Measurements from ENCODE around the gene OARD1.

Gene OARD1

GRCh38 chr6:41047745-41048732, 24.1 kb downstream of the OARD1 start:
- no peak for DNase-seq

- DNase-seq, result no peak
Measured at GRCh38 chr6:41047306-41047705, 24.9 kb downstream of the OARD1 start.

DNA sequence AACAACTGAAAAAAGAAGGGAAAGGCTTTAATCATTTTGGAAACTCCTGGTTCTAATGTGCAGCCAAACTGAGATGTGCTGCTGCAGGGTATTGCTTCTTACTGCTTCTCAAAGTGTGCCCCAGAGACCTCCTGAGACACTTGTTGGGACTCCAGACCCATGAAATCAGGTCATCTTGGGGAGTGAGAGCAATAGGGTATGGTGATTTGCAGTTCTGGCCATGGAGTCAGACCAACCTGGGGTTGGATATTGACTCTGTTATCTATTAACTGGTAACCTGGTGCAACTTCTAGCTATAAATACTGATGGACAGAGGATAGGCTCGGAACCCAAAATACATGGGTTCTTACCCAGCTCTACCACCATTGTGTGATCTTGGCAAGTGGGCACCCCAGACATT, 26.1 kb downstream of the OARD1 start:
- DNase-seq, result no peak

DNA sequence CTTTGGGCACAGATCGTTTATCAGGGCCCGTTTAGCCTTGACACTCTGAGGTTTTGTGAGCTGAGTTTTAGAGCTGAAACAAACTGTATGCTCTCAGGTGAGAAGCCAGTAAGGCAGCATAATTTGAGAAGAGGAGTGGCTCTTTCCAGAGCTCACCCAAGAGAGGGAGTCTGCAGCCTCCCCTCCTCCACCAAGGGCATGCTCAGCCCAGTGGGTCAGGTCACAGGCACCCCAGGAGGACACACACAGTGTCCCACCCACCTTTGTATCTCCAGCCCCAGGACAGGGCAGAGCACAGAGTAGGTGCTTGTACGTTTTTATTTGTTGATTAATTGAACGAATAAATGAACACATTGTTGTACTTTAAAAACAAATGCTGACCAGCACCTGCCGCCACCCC, 26.5 kb downstream of the OARD1 start:
- DNase-seq, result no peak

GRCh38 chr6:41043151-41043550, 29.0 kb downstream of the OARD1 start:
- DNase-seq, result no peak

DNA sequence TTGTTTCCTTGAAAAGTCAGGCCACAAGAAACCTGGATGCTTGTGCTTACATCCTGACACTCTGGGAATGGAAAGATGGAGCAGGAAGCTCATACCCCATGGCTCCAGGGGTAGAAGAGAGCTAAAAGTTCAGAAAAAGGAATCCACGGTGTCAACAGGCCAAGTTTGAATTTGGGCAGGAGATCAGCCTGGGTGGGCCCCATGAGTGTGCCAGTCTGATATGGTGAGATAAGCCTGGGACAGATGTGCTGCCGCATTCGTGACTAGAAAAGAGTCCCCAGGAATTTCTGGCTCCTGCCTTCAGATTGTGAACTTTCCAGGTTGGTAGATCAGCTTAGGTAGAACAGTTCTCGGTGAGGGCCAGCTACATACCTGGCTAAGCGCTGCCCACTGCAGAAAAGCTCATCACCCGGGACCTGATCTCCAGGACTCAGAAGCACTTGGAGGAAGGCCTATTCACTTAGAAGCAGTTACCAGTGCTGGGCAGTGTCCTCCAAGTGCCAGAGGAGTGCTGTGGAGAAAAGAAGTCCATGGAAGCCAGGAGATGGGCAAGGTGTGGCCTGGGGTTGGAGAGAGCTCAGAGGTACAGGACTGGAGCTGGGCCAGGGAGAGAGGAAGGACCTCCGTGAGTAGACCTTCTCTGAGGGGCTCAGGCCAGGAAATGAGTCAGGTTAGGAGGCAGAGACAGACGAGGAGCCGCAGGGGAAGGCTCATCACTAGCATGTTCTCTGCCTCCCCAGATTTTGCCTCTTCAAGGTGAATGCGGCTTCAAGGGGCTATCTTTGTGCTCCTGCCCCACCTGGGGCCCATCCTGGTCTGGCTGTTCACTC, 29.7 kb downstream of the OARD1 start, which contains the start of gene TSPO2:
Gene TSPO2 (plus strand): TSS at position 242 of the 830 bp plus-strand sequence. CDS start 519 bp downstream, at position 761.
- DNase-seq, result no peak

DNA sequence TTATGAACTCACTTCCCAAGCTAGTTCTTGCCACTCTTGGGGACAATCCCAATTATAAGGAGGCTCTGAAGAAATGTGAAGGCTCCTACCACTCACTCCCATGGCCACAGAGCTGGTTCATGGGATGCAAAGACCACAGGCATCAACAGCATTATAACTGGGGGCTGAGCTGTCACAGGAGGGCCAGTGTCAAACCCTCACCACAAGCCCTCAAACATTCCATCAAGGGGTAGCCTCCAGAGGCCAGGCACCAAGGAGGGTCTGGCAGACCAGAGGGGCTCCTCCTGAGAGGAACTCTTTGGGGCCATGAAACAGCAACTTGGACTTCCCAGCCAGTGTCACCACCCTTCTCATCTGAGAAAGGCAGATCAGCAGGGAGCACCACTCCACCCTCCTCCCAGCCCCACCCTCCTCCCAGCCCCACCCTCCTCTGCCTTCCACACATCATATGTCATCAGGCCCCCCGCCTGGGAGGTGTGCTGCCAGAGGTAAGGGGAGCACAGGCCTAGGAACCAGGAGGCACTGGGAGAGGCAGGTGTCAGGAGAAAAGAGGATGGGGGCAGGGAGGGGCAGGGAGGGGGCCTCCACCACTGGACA, 31.1 kb downstream of the OARD1 start:
- DNase-seq, result no peak

GRCh38 chr6:41040101-41040939, 31.8 kb downstream of the OARD1 start:
- no peak for DNase-seq

- DNase-seq, result peak; percentile 66
Measured at GRCh38 chr6:41039060-41039998, 32.8 kb downstream of the OARD1 start, which contains the start of gene UNC5CL. UNC5CL (minus strand) TSS chr6:41039221; CDS start chr6:41035074, 4,147 bp downstream.

DNA sequence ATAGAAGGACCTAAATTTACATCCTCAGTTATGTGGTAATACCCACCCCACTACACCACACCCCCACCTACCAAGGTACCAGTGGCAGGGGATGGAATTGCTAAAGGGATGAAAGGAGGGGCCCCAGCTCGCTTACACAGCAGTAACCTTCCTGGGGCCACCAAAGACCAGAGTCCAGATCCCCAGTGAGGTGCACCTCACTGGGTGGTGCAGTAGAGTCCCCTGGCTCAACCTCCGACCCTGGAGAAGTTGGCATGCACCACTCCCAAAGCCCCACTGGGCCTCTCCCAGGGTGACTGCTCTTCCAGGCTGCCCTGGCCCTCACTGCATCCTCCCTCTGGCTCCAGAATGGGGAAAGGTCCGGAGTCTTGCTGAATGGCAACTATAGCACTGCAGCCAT, 34.0 kb downstream of the OARD1 start:
- no peak for DNase-seq

- DNase-seq, result no peak
Measured at GRCh38 chr6:41037107-41037900, 34.9 kb downstream of the OARD1 start.

- DNase-seq, result no peak
Measured at GRCh38 chr6:41036601-41037000, 35.6 kb downstream of the OARD1 start.

DNA sequence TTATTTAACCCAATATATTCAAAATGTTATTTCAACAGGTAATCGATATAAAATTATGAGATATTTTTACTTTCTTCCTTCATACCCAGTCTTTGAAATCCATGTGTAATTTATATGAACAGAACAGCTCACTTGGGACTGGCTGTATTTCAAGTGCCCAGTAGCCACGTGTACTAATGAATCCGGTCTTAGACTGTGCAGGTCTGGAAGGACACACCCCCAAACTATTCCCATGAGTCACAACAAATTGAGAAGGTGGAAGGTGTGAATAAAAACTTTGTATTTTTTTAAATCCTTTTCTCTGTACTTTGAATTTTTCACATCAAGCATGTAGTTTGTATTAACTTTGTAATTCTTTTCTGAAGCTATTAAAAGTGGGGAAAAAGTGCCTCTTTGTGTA, 36.0 kb downstream of the OARD1 start:
- DNase-seq, result no peak

DNA sequence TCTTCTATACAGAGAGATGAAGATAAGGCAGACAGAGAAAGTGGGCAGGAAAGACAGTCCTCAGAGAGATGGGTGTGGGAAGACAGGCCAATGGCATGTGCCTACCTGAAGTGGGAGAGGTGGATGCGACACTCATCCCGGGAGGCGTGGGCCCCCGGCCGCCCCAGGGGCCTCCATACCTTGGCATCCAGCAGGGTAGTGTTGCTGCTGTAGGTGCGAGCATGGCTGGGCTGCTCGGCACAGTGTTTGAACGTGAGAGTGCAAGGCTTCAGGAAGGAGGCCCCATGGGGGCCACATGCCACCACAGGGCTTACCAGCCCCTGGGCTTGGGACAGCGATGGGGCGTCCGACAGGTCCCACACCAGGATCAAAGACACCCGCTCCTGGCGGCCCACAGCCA, 38.4 kb downstream of the OARD1 start:
- DNase-seq, result no peak

GRCh38 chr6:41032830-41033229, 39.3 kb downstream of the OARD1 start:
- DNase-seq, result no peak

GRCh38 chr6:41028561-41029412, 43.4 kb downstream of the OARD1 start:
- DNase-seq, result no peak

GRCh38 chr6:41027799-41028560, 44.2 kb downstream of the OARD1 start:
- DNase-seq, result no peak

DNA sequence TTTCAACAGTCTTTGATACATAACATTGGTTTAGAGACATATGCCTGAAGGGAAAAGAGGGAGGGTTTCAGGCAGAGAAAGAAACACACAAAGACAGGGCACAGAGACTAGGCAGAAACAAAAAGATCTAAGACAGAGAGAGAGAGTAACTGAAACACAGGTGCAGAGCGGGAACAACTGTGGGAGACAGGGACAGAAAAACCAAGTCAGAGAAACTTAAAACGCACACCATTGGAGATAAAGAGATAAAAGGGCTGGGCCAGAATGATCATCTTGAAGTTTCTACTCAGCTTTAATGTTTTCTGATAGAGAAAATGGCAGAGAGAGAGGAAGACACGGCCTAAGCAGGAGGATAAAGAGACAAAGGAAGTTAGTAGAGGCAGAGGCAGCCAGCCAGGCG, 44.9 kb downstream of the OARD1 start:
- no peak for DNase-seq
